NCI-H1092 treated with DMSO at 0.1 percent for 48 hours (cell line): ENCODE measurements around the gene CDK8.

Experiments
- DNase-seq: peaks from one replicate; lab custom pipeline; 2025; lab: John Stamatoyannopoulos, UW

The CDK8 gene

GRCh38 chr13:26384587-26384986 lies 130.7 kb downstream of the CDK8 start:
- no peak for DNase-seq

GRCh38 chr13:26386026-26386425 lies 132.1 kb downstream of the CDK8 start:
- DNase-seq, result no peak

- DNase-seq, result no peak
Measured at GRCh38 chr13:26390203-26390602, 136.3 kb downstream of the CDK8 start.

GRCh38 chr13:26400545-26400944 lies 146.6 kb downstream of the CDK8 start:
- DNase-seq, result no peak

- DNase-seq, result no peak
Measured at GRCh38 chr13:26401069-26401468, 147.1 kb downstream of the CDK8 start.

- no peak for DNase-seq
Measured at GRCh38 chr13:26401578-26402021, 147.7 kb downstream of the CDK8 start.

GRCh38 chr13:26406791-26407190 lies 152.9 kb downstream of the CDK8 start:
- no peak for DNase-seq

- DNase-seq, result no peak
Measured at GRCh38 chr13:26411206-26411605, 157.3 kb downstream of the CDK8 start.

- DNase-seq, result no peak
Measured at GRCh38 chr13:26412263-26412662, 158.3 kb downstream of the CDK8 start.

- DNase-seq, result no peak
Measured at GRCh38 chr13:26412936-26413716, 159.2 kb downstream of the CDK8 start.

- peak; percentile 55 for DNase-seq
Measured at GRCh38 chr13:26420282-26420960, 166.5 kb downstream of the CDK8 start.

GRCh38 chr13:26422036-26422435 lies 168.1 kb downstream of the CDK8 start:
- no peak for DNase-seq

- no peak for DNase-seq
Measured at GRCh38 chr13:26423629-26424028, 169.7 kb downstream of the CDK8 start.

- DNase-seq, result no peak
Measured at GRCh38 chr13:26424181-26424580, 170.3 kb downstream of the CDK8 start.

GRCh38 chr13:26425443-26426358 lies 171.8 kb downstream of the CDK8 start:
- DNase-seq, result peak; percentile 80

- no peak for DNase-seq
Measured at GRCh38 chr13:26433776-26434175, 179.8 kb downstream of the CDK8 start.

- no peak for DNase-seq
Measured at GRCh38 chr13:26435171-26435570, 181.2 kb downstream of the CDK8 start.

GRCh38 chr13:26435646-26436045 lies 181.7 kb downstream of the CDK8 start:
- DNase-seq, result no peak

- DNase-seq, result no peak
Measured at GRCh38 chr13:26436914-26437313, 183.0 kb downstream of the CDK8 start.

GRCh38 chr13:26440111-26440510 lies 186.2 kb downstream of the CDK8 start:
- no peak for DNase-seq

- no peak for DNase-seq
Measured at GRCh38 chr13:26441476-26441875, 187.5 kb downstream of the CDK8 start.

GRCh38 chr13:26442541-26442940 lies 188.6 kb downstream of the CDK8 start:
- DNase-seq, result no peak
